Muscle of leg (tissue), 16 donors: ENCODE data around the gene AAMP. TPM values are rescaled to one million over a fixed set of nuclear protein-coding genes. Genes with fewer than 3 reads are reported as not detected.
"Not testable (repeated sequence)": the region's sequence is repeated elsewhere in the genome, so short reads cannot be mapped to it uniquely, and the experiment has no call there.

Experiments
- DNase-seq: peaks from one replicate; pipeline ENCODE4 v3.0.0; 2013
- H3K27ac ChIP-seq: one replicate; pipeline ENCODE4 v1.5.1; 2013; ENCODE audit warnings: mild to moderate bottlenecking, low read length, control low read depth
- H3K27me3 ChIP-seq: one replicate; pipeline ENCODE4 v1.6.1; 2013; ENCODE audit warnings: low read length; ENCODE audit not compliant: control insufficient read depth, insufficient read depth
- H3K36me3 ChIP-seq: one replicate; pipeline ENCODE4 v1.6.1; 2013; ENCODE audit warnings: low read length; ENCODE audit not compliant: control insufficient read depth, insufficient read depth
- H3K4me1 ChIP-seq: one replicate; pipeline ENCODE4 v1.6.1; 2013; ENCODE audit warnings: low read length; ENCODE audit not compliant: control insufficient read depth, insufficient read depth
- H3K4me3 ChIP-seq: one replicate; pipeline ENCODE4 v1.5.1; 2013; ENCODE audit warnings: low read length, control low read depth
- H3K9me3 ChIP-seq: replicated peaks from 2 replicates; pipeline ENCODE4 v1.6.1; 2013; ENCODE audit warnings: low read depth, low read length; ENCODE audit not compliant: control insufficient read depth
- WGBS: methylation state at CpG from one replicate; pipeline ENCODE4 v1.1.5; 2013; ENCODE audit warnings: missing lambda C conversion rate; ENCODE audit not compliant: insufficient coverage; 5-methylcytosine and 5-hydroxymethylcytosine counted together
- long read RNA-seq, 11 donors: transcript quantifications; one replicate each; lab custom pipeline, GENCODE V29; 2026
- polyA plus RNA-seq, 8 donors: library from polyadenylated mRNA; unstranded; fragments of 120-200 nt; gene quantifications; one replicate each; pipeline versions ENCODE4 v1.2.1 to v1.2.3, GENCODE V29; 2013; ENCODE audit warnings: inconsistent platforms in 1 of 8, low replicate concordance in 1 of 8; ENCODE audit not compliant: insufficient read length in 8 of 8, insufficient read depth in 1 of 8
- total RNA-seq: library from RNA; stranded (reverse); fragments of 120-200 nt; gene quantifications from one replicate; pipeline ENCODE4 v1.2.4, GENCODE V29; 2013

Gene AAMP
- total RNA-seq (88.4 TPM), polyA plus RNA-seq (100 to 1,000 TPM in 7 of 8 donors, 10 to 100 TPM in 1; 89.5 to 124 (median 111) TPM)
- long read RNA-seq, donor 1, transcript AAMP-201 (11 exons, 1,886 nt), result major isoform, 8 of 81 reads
- long read RNA-seq, donor 1, partial matches to known transcripts, result 21 of 81 reads
- long read RNA-seq, donor 1, other reads (novel, unspliced or antisense), result 48 of 81 reads
- long read RNA-seq, donor 2, partial matches to known transcripts, result 0 of 3 reads
- long read RNA-seq, donor 2, other reads (novel, unspliced or antisense), result 0 of 3 reads
- long read RNA-seq, donor 3, transcript AAMP-201 (11 exons, 1,886 nt), result major isoform, 20 of 37 reads
- long read RNA-seq, donor 3, transcript AAMP-202 (10 exons, 1,761 nt), result minor isoform, 6 of 37 reads
- long read RNA-seq, donor 3, partial matches to known transcripts, result 9 of 37 reads
- long read RNA-seq, donor 3, other reads (novel, unspliced or antisense), result 0 of 37 reads
- long read RNA-seq, donor 4, transcript AAMP-201 (11 exons, 1,886 nt), result major isoform, 8 of 13 reads
- long read RNA-seq, donor 4, partial matches to known transcripts, result 0 of 13 reads
- long read RNA-seq, donor 4, other reads (novel, unspliced or antisense), result 0 of 13 reads
- long read RNA-seq, donor 5, transcript AAMP-202 (10 exons, 1,761 nt), result minor isoform, 14 of 75 reads
- long read RNA-seq, donor 5, transcript AAMP-204 (11 exons, 1,804 nt), result minor isoform, 5 of 75 reads
- long read RNA-seq, donor 5, transcript AAMP-201 (11 exons, 1,886 nt), result major isoform, 41 of 75 reads
- long read RNA-seq, donor 5, partial matches to known transcripts, result 14 of 75 reads
- long read RNA-seq, donor 5, other reads (novel, unspliced or antisense), result 0 of 75 reads
- long read RNA-seq, donor 6, transcript AAMP-201 (11 exons, 1,886 nt), result major isoform, 54 of 75 reads
- long read RNA-seq, donor 6, transcript AAMP-206 (3 exons, 567 nt), result minor isoform, 5 of 75 reads
- long read RNA-seq, donor 6, transcript AAMP-204 (11 exons, 1,804 nt), result minor isoform, 5 of 75 reads
- long read RNA-seq, donor 6, partial matches to known transcripts, result 5 of 75 reads
- long read RNA-seq, donor 6, other reads (novel, unspliced or antisense), result 0 of 75 reads
- long read RNA-seq, donor 7, transcript AAMP-201 (11 exons, 1,886 nt), result major isoform, 26 of 30 reads
- long read RNA-seq, donor 7, partial matches to known transcripts, result 0 of 30 reads
- long read RNA-seq, donor 7, other reads (novel, unspliced or antisense), result 0 of 30 reads
- long read RNA-seq, donor 8, transcript AAMP-201 (11 exons, 1,886 nt), result major isoform, 16 of 22 reads
- long read RNA-seq, donor 8, partial matches to known transcripts, result 0 of 22 reads
- long read RNA-seq, donor 8, other reads (novel, unspliced or antisense), result 0 of 22 reads
- long read RNA-seq, donor 9, transcript AAMP-201 (11 exons, 1,886 nt), result major isoform, 14 of 22 reads
- long read RNA-seq, donor 9, partial matches to known transcripts, result 0 of 22 reads
- long read RNA-seq, donor 9, other reads (novel, unspliced or antisense), result 0 of 22 reads
- long read RNA-seq, donor 10, transcript AAMP-201 (11 exons, 1,886 nt), result major isoform, 31 of 39 reads
- long read RNA-seq, donor 10, partial matches to known transcripts, result 5 of 39 reads
- long read RNA-seq, donor 10, other reads (novel, unspliced or antisense), result 0 of 39 reads
- long read RNA-seq, donor 11, transcript AAMP-204 (11 exons, 1,804 nt), result minor isoform, 6 of 28 reads
- long read RNA-seq, donor 11, transcript AAMP-201 (11 exons, 1,886 nt), result major isoform, 17 of 28 reads
- long read RNA-seq, donor 11, partial matches to known transcripts, result 0 of 28 reads
- long read RNA-seq, donor 11, other reads (novel, unspliced or antisense), result 0 of 28 reads

GRCh38 chr2:218269900-218270720 lies at the start of gene AAMP, which contains the start of gene PNKD:
AAMP (minus strand) TSS chr2:218270137; CDS start chr2:218270086, 51 bp downstream.
PNKD (plus strand) TSS chr2:218270519; CDS start chr2:218270536, 17 bp downstream.
- peak within 1 kb of the TSS; percentile 97 for H3K27ac ChIP-seq
- H3K4me3 ChIP-seq, result peak within 1 kb of the TSS; percentile 97
- no peaks in the 10 kb centered on the region for H3K27me3 ChIP-seq
- H3K9me3 ChIP-seq, result no peaks in the 10 kb centered on the region
- under 1% methylated on average over 50 of the region's 64 CpGs for WGBS
- peak; percentile 100 for DNase-seq
- H3K4me1 ChIP-seq, result peaks cover 30% of the 10 kb centered on the region
- peaks cover 51% of the 10 kb centered on the region for H3K36me3 ChIP-seq

GRCh38 chr2:218318241-218318640 lies 48.3 kb upstream of the AAMP start:
- H3K27ac ChIP-seq, result no peak overlapping the region

GRCh38 chr2:218317835-218318234 lies 47.9 kb upstream of the AAMP start:
- no peak for DNase-seq
- 75% methylated on average over 2 of the region's 4 CpGs for WGBS

More at GRCh38 chr2:218318241-218318640, 48.3 kb upstream of the AAMP start:
- Histone ChIP-seq H3K9me3 (no peaks in the 10 kb centered on the region), H3K27me3 (no peaks in the 10 kb centered on the region), H3K4me1 (peaks cover 7% of the 10 kb centered on the region), H3K36me3 (no peaks in the 10 kb centered on the region), H3K4me3 (no peak overlapping the region)
- no peak for DNase-seq
- WGBS, result 77% methylated on average over 3 of the region's 7 CpGs

GRCh38 chr2:218317303-218317630 lies 47.3 kb upstream of the AAMP start:
- H3K27me3 ChIP-seq, result no peaks in the 10 kb centered on the region
- no peak overlapping the region for H3K27ac ChIP-seq
- WGBS, result no CpG with 5 or more reads among the region's 1 CpG
- no peaks in the 10 kb centered on the region for H3K9me3 ChIP-seq
- H3K36me3 ChIP-seq, result no peaks in the 10 kb centered on the region
- H3K4me3 ChIP-seq, result no peak overlapping the region
- H3K4me1 ChIP-seq, result peaks cover 2% of the 10 kb centered on the region
- DNase-seq, result no peak

More at GRCh38 chr2:218317835-218318234, 47.9 kb upstream of the AAMP start:
- Histone ChIP-seq H3K27me3 (no peaks in the 10 kb centered on the region), H3K9me3 (no peaks in the 10 kb centered on the region), H3K4me3 (no peak overlapping the region), H3K27ac (no peak overlapping the region), H3K4me1 (peaks cover 7% of the 10 kb centered on the region), H3K36me3 (no peaks in the 10 kb centered on the region)

GRCh38 chr2:218315397-218315796 lies 45.5 kb upstream of the AAMP start:
- H3K4me1 ChIP-seq, result peaks cover 5% of the 10 kb centered on the region
- no peaks in the 10 kb centered on the region for H3K9me3 ChIP-seq
- no CpG with 5 or more reads among the region's 8 CpGs for WGBS
- H3K27ac ChIP-seq, result no peak overlapping the region
- no peak for DNase-seq
- H3K27me3 ChIP-seq, result no peaks in the 10 kb centered on the region
- H3K4me3 ChIP-seq, result no peak overlapping the region
- no peaks in the 10 kb centered on the region for H3K36me3 ChIP-seq

GRCh38 chr2:218314764-218315163 lies 44.8 kb upstream of the AAMP start:
- not testable (repeated sequence) for DNase-seq, H3K36me3 ChIP-seq, H3K4me3 ChIP-seq, H3K27me3 ChIP-seq, H3K9me3 ChIP-seq, H3K4me1 ChIP-seq, H3K27ac ChIP-seq
- WGBS, result 83% methylated on average over 4 of the region's 4 CpGs

GRCh38 chr2:218313356-218313755 lies 43.4 kb upstream of the AAMP start:
- Histone ChIP-seq H3K36me3 (no peaks in the 10 kb centered on the region), H3K9me3 (no peaks in the 10 kb centered on the region), H3K27ac (no peak overlapping the region), H3K4me1 (peaks cover 5% of the 10 kb centered on the region), H3K4me3 (no peak overlapping the region), H3K27me3 (no peaks in the 10 kb centered on the region)
- WGBS, result no CpG with 5 or more reads among the region's 1 CpG
- DNase-seq, result no peak

- no peak for DNase-seq
- H3K4me1 ChIP-seq, result peaks cover 5% of the 10 kb centered on the region
- H3K4me3 ChIP-seq, result no peak overlapping the region
- H3K27me3 ChIP-seq, result no peaks in the 10 kb centered on the region
- H3K36me3 ChIP-seq, result no peaks in the 10 kb centered on the region
- no peak overlapping the region for H3K27ac ChIP-seq
- no peaks in the 10 kb centered on the region for H3K9me3 ChIP-seq
- no CpG with 5 or more reads among the region's 2 CpGs for WGBS
These were observed 42.4 kb upstream of the AAMP start for GRCh38 chr2:218312267-218312756.
